NT2/D1 (cell line): Measurements from ENCODE around the gene FOXO6.

Experiments used
- DNase-seq: peaks from one replicate; pipeline ENCODE4 v3.0.0-alpha.2; 2011; ENCODE audit warnings: low read depth, low spot score
- H3K27me3 ChIP-seq: 2 replicates; pipeline ENCODE4 v1.6.0; 2011; ENCODE audit warnings: mild to moderate bottlenecking; ENCODE audit not compliant: insufficient read length, insufficient read depth
- H3K36me3 ChIP-seq: 2 replicates; pipeline ENCODE4 v1.6.1; 2011; ENCODE audit warnings: mild to moderate bottlenecking, low read length, mixed read lengths; ENCODE audit not compliant: insufficient read depth, insufficient read length
- H3K4me1 ChIP-seq: 2 replicates; pipeline ENCODE4 v1.5.1; 2011; ENCODE audit not compliant: insufficient read depth, insufficient read length
- H3K4me3 ChIP-seq: 2 replicates; pipeline ENCODE4 v1.5.1; 2011; ENCODE audit warnings: low read depth; ENCODE audit not compliant: insufficient read length
- H3K9ac ChIP-seq: 2 replicates; pipeline ENCODE4 v1.6.0; 2011; ENCODE audit warnings: low read depth; ENCODE audit not compliant: insufficient read length
- H3K9me3 ChIP-seq: 2 replicates; pipeline ENCODE4 v1.5.1; 2011; ENCODE audit warnings: mild to moderate bottlenecking, low read length; ENCODE audit not compliant: insufficient read depth
- SUZ12 ChIP-seq: IDR thresholded peaks from 2 replicates; pipeline ENCODE4 v1.6.1; 2011; ENCODE audit not compliant: insufficient read length, insufficient read depth; ENCODE audit errors: extremely low read depth
- YY1 ChIP-seq: IDR thresholded peaks from 2 replicates; pipeline ENCODE4 v1.6.1; 2011; ENCODE audit not compliant: insufficient read length, insufficient read depth
- ZNF274 ChIP-seq: IDR thresholded peaks from 2 replicates; pipeline ENCODE4 v1.6.1; 2011; ENCODE audit warnings: mild to moderate bottlenecking, low read depth, low read length

The FOXO6 gene

DNA sequence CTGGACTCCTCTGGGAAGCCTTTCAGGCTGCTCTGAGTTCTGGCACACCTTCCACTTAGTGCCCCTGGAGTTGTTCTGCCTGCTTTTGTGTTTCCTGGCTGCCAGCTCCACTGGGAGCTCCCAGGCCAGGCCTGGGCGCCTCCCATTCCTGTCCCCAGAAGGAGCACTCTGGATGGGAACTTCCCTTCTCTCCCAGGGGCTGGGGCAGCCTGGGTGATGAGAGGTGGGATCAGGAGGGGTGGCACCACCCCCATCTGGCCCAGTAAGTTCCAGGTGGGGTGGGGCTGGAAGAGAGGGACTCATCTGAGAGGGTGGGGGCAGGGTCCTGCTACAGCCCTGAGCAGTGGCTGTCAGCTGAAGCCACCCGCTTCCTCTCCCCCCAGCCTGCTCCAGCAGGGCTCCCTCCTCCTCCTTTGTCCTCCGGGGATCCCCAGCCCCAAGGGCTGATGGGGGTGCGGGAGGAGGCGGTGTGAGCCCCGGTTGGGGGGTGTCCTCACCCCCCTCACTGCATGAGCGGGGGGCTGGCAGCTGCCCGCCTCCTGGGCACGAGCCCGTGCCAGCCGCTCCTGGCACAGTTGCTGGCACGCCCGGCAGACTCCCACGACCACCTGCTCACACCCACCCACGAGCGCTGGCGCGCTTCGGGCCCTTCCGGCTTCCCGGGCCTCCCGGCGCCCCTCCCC is 4.7 kb downstream of the FOXO6 start:
- Histone ChIP-seq H3K36me3 (no peaks in the 10 kb centered on the region), H3K4me1 (peaks cover 53% of the 10 kb centered on the region), H3K9me3 (no peaks in the 10 kb centered on the region), H3K9ac (peak overlapping the region; percentile 46), H3K27me3 (peaks cover 75% of the 10 kb centered on the region), H3K4me3 (peak overlapping the region; percentile 34)
- DNase-seq = no peak
- TF ChIP-seq YY1 (no peak), ZNF274 (no peak), SUZ12 (no peak)

DNA sequence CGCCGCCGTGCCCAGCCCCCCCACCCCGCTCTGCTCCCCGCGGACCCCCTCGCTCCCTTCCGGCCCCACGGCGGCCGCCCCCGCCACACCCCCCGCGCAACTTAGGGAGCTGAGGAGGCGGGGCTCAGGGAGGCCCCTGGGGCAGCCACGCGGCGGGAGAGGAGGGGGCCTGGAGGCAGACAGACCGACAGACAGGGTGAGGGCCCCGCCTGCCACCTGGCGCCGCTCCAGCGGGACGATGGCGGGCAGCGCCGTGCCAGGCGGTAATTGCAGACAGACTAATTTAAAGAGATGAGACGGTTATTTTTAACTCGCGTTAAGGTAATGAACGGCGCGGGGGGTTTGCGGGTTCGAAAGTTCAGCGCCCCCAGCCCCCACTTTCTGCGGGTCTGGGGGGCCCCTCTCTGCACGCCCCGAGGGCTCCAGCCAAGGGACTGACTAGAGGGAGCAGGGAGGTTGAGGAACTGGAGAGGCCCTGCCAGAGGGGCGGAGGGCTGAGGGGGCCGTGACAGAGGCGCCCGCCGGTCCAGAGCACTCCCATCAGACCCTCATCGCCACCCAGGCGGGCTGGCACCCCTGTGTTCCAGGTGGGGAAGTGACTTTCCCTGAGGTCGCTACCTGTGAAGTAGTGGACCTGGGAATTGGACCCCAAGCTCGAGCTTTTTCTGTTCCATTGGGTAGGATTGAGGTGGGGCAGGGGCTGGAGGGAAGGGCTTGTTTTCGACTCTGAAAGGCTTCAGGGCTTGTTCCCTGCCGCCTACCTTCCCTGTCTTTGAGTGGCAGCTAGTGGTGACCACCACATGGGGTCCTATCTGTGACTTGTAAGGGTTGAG is 5.4 kb downstream of the FOXO6 start:
- TF ChIP-seq YY1 (no peak), SUZ12 (no peak), ZNF274 (no peak)
- Histone ChIP-seq H3K9ac (peak overlapping the region; percentile 57), H3K27me3 (peaks cover 72% of the 10 kb centered on the region), H3K9me3 (no peaks in the 10 kb centered on the region), H3K4me1 (peaks cover 60% of the 10 kb centered on the region), H3K36me3 (no peaks in the 10 kb centered on the region), H3K4me3 (peak overlapping the region; percentile 34)
- DNase-seq = no peak

DNA sequence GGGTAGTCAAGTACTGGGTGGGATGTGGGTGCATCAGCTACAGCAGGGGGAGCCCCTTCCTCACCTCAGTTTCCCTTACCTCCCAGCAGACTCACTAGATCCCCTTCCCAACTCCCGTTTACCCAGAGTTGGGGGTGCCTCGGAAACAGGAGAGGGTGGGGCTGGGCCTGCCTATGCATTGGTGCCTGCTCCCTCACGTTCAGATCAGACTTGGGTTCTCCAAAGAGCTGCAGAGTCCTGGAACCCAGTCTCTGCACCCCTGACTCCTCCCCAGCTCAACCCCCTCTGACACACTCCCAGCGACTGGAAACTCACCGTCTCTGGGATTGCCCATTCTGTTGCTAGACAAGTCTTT is 6.0 kb downstream of the FOXO6 start:
- no peak for TF ChIP-seq ZNF274
- no peak for TF ChIP-seq YY1
- TF ChIP-seq SUZ12 = no peak
- H3K9ac ChIP-seq = peak overlapping the region; percentile 57
- H3K27me3 ChIP-seq = peaks cover 66% of the 10 kb centered on the region
- no peaks in the 10 kb centered on the region for H3K36me3 ChIP-seq
- no peaks in the 10 kb centered on the region for H3K9me3 ChIP-seq
- H3K4me3 ChIP-seq = no peak overlapping the region
- peaks cover 65% of the 10 kb centered on the region for H3K4me1 ChIP-seq
- no peak for DNase-seq

DNA sequence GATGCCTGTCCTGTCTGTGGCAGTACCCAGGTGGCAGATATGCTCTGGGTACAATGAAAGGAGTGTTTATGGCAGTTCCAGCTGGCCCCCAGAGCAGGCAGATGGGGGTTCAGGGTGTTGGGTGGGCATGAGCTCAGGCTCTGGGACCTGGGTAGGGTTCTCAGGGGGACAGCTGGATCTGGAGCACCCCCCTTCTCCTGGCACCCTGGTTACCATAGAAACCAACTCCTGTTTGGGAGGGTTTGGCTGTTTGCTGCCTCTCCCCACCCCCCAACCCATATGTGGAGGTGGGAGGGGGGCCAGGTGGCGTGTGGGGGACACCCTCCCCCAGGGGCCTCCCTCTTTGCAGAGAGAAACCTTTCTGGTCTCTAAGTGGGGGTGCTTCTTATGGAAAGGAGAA is 7.1 kb downstream of the FOXO6 start:
- Histone ChIP-seq H3K4me1 (peaks cover 61% of the 10 kb centered on the region), H3K9ac (no peak overlapping the region), H3K4me3 (no peak overlapping the region), H3K9me3 (no peaks in the 10 kb centered on the region), H3K36me3 (no peaks in the 10 kb centered on the region), H3K27me3 (peaks cover 64% of the 10 kb centered on the region)
- DNase-seq = no peak
- TF ChIP-seq ZNF274 = no peak
- no peak for TF ChIP-seq YY1
- TF ChIP-seq SUZ12 = no peak

DNA sequence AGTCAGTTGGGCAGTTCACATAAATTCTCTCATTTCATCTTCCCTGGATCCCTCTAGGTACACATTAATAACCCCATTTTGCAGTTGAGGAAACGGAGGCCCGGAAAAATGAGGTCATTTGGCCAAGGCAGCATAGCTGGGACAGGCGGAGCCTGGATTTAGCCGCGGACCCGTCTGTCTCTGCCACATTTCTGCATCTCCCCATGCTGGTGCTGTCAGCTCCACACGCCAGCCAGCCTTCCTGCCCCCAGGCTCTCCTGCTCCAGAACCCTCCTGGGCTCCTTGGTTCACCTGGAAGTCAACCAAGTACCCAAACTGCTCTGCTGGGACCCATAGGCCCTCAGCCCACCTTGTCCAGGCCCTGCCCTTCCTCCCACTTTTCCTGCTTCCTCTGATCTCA is 7.6 kb downstream of the FOXO6 start:
- Histone ChIP-seq H3K4me1 (peaks cover 60% of the 10 kb centered on the region), H3K36me3 (no peaks in the 10 kb centered on the region), H3K9ac (no peak overlapping the region), H3K4me3 (no peak overlapping the region), H3K27me3 (peaks cover 64% of the 10 kb centered on the region), H3K9me3 (no peaks in the 10 kb centered on the region)
- DNase-seq = no peak
- TF ChIP-seq YY1 (no peak), ZNF274 (no peak), SUZ12 (no peak)

DNA sequence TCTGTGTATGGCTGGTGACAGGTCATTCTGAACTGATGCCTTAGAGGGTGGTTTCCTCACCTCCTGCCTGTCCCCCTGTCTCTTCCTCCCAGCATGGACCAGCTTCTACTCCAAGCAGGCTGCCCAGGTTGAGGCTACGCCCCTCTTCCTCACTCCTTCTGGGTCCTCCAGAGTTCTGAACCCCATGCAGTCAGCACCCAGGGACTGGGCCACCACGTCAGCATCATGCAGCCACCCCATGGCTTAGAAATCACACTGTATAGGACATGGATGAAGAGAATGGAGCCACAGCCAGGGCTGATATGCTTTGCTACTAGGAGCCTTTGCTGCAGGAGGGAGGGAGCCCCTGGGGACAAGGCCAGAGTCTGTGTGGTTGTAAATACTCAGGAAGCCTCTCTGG is 8.3 kb downstream of the FOXO6 start:
- H3K4me1 ChIP-seq = peaks cover 57% of the 10 kb centered on the region
- no peak overlapping the region for H3K4me3 ChIP-seq
- H3K9me3 ChIP-seq = no peaks in the 10 kb centered on the region
- H3K36me3 ChIP-seq = no peaks in the 10 kb centered on the region
- peak overlapping the region; percentile 29 for H3K9ac ChIP-seq
- H3K27me3 ChIP-seq = peaks cover 65% of the 10 kb centered on the region
- DNase-seq = no peak
- TF ChIP-seq ZNF274 (no peak), SUZ12 (no peak), YY1 (no peak)

DNA sequence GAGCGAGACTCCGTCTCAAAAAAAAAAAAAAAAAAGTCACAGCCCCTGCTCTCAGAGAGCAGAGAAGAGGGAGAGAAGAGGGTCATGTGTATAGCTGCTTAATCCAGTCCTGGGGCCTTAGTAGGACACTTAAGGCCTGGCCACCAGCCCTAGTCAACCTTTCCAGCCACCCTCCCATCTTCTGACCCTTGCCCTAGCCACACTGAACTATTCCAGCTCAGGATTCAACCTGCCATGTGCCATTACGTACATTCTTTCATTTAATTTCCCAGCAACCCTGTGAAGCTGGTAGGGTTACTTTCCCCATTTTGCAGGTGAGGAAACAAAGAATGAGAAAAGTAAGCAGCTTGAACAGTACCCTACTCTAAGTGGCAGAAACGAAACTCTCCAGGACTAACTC is 9.0 kb downstream of the FOXO6 start:
- no peaks in the 10 kb centered on the region for H3K36me3 ChIP-seq
- H3K9me3 ChIP-seq = no peaks in the 10 kb centered on the region
- H3K9ac ChIP-seq = no peak overlapping the region
- no peak overlapping the region for H3K4me3 ChIP-seq
- H3K4me1 ChIP-seq = peaks cover 52% of the 10 kb centered on the region
- TF ChIP-seq YY1 (no peak), SUZ12 (no peak), ZNF274 (no peak)
- DNase-seq = no peak
- peaks cover 63% of the 10 kb centered on the region for H3K27me3 ChIP-seq
